GM18517 (cell line): ENCODE measurements around the gene SAMD9.
"Not testable (repeated sequence)": the region's sequence is repeated elsewhere in the genome, so short reads cannot be mapped to it uniquely, and the experiment has no call there.

Source experiments
- ATAC-seq: cut with Tn5 transposase; IDR thresholded peaks from one replicate; pipeline ENCODE4 v1.9.1; 2021; ENCODE audit warnings: mild to moderate bottlenecking, moderate library complexity; ENCODE audit not compliant: unreplicated experiment

SAMD9 gene

DNA sequence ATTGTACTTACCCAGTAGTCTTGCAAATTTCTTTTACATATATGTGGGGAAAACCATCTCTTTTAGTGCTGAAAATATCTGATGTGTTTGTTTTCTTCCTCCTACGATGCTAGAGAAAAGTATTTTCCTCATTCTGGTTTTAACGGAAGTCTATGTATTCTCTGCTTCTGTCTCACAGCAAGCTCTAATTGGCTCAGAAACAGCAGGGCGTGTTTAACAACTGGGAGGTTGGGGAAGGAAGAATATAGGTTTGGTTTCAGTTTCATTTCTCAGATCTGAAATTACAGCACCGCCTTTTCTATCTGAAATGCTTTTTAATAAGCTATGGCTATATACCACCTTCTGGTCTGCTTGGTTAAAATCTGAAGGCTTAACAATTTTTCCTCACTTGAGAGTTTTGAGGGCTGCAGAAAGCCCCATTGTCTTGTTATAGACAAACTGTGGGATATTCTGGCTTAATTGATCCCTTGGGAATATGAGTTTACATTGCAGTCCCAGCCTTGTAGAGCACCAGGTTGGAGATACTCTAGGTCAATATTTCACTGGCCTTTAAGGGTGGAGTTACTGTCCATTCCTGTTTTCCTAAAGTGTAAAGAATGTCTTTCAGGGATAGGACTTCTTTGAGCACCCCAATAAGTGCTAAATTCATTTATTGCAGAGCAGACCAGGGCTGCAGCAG is at the start of gene SAMD9:
Gene SAMD9, minus strand, starts transcription at position 128 of the 679 bp plus-strand sequence. CDS start 11,882 bp downstream, outside the sequence.
- peak; percentile 100 for ATAC-seq

DNA sequence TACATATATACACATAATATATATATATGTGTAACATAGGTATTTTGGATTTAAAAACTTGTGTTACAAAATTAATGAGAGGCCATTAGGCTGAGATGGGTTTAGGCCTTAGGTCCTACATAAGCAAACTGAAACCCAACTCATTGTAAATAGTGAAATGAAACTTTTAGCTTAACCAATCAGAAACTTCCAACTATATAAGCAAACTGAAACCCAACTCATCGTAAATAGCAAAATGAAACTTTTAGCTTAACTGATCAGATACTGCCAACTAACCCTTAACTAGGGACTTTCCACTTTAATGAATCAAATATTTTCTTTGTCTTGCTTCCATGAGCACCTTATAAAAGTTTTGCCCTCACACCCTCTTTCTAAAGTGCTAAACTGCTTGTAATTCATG is 47.7 kb upstream of the SAMD9 start:
- peak; percentile 100 for ATAC-seq

DNA sequence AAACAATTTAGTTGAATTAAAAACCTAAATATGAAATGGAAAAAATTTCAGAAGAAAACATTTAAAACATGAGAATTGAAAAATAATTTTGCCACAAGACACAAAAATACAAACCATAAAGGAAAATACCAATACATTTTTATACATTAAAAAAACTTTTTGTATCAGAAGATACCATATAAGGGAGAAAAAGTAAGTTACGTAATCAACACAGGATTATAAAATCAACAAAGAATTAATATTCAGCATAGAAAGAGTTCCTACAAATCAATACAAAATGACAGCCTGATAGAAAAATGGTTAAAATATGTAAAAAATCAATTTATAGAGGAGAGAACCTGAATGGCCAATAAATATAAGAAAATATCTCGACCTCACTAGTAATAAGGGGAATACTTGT is 47.0 kb upstream of the SAMD9 start:
- ATAC-seq, result no peak

DNA sequence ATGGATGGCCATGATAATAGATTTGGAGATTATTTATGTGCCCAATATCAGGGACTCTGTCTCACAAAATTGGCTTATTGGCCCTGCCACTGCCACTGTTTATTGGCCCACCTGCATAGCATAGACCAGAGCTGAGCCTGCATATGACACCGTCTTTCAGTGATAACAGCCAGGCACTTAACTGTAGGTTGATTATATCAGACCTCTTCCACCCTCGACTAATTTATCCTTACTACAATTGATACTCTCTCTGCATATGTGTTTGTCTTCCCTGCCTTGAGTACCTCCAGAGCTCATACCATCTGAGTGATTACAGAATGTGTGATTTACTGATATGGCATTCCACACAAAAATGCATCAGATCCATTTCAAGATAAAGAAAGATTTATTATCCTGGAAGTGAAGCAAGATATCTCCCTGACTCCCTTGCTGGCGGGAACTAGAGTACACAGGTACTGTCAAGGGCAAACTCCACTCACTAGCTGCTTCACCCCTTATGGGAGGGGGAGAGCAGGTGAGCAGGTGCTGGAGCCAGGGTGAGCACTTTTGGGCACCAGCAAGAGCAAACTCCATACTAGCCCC is 43.5 kb upstream of the SAMD9 start:
- no peak for ATAC-seq

DNA sequence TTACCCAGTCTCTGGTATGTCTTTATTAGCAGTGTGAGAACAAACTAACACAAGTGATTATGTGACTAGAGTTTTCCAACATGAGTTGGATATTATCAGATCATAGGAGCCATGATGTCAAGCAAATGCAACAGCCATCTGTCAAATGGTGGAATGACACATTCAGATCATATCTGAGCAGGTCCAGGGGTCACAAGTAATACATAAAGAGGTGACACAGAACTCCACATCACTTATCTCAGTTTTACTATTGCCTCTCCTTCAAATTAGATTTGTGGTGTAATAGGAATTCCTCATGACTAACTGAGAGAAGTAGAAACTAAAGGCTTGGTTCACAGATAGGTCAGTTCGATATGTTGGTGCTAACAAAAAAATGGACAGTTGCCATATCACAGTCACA is 42.6 kb upstream of the SAMD9 start:
- ATAC-seq, result no peak

DNA sequence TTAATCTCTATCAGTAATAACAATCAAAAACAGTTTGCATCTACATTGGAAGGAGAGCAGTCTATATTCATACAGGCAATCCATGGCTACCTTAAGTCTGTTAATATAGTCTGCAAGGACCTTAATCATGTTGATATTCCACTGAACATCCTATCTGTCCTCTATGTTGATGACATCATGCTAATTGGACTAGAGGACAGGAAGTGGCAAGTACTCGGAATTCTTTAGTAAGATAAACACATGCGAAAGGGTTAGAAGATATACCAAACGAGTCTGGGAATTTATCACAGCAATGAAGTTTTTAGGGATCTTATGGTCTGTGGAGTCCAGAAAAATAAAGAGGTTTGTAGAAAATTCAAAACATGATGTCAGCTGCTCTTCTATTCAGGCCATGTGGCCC is 41.7 kb upstream of the SAMD9 start:
- no peak for ATAC-seq

DNA sequence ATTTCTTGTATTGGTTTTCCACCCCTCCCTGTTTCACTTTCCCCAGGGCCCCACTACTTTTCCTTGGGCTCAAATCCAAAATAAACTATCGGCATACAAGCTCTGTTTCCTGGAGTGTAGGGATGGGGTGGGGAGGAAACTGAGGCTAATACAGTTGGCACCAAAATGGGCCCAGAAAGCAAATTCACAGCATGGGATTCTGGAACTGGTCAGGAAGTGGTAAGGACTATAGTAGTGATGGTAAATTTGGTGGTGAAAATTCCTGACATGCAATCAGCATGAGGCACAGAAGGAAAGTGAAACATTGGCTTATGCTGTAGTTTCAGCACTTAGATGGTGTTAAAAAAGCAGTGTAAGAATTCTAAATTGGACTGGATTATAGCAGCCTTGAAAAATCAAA is 39.1 kb upstream of the SAMD9 start:
- ATAC-seq, result no peak

DNA sequence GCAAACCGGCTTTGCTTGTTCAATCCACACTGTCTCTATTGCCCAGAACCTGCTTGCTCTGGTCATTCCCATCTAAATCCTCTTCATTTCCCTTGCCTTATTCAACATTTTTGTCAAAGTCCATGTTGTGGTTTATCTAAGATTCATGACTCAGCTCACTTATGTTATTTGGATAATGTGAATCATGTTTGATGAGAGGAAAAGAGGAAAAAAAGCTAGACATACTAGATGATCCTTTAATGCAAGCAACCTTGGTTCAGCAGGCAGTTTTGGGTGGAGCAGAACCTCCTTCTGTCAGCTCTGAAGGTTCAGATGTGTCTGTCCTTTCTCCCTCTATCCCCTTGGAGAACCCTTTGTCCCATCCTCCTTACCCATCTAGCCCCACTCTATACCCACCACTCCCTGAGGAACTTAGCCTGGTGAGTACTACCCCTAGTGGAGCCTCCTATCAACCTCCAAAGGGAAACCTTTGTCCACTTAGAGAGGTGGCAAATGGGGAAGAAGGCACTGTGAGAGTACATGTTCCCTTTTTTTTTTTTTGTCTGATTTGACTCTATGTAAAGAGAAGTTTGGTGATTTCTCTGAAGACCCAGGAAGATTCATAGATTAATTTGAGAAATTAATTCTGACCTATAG is 32.5 kb upstream of the SAMD9 start:
- ATAC-seq, result no peak

DNA sequence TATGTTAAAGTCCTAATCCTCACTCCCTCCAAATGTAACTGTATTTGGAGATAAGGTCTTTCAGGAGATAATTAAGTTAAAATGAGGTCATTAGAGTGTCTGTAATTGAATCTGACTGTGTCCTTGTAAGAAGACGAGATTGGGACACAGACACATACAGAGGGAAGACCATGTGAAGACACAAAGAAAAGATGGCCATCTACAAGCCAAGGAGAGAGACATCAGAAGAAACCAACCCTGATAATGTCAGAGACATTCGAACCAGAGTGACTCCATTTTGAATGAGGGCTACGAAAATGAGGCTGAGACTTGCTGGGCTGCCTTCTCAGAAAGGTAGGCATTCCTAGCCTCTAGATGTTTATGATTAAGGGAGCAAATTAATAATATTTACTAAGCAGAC is 30.9 kb upstream of the SAMD9 start:
- ATAC-seq, result no peak

DNA sequence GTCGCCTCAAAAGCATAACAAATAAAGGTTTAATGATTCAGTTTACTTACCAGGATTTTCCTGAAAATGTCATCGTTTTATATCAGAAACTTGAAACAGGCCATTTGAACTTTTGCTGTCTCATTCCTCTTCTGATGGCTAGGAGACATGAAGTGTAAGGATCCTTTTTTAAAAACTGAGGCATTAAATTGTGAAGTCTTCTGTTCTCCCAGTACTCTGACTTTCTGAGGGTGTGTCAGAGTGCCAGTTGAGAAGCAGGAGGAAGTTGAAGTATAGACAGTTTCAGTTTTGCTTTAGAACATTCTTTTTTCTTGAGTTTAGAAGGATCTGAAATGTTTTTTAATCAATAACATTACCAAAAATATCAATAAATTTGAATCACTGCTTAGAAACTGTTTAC is 30.4 kb upstream of the SAMD9 start, which contains the start of gene SAMD9L:
Gene SAMD9L, minus strand, starts transcription at position 242 of the 400 bp plus-strand sequence. CDS start 12,414 bp downstream, outside the sequence.
- ATAC-seq, result peak; percentile 77

DNA sequence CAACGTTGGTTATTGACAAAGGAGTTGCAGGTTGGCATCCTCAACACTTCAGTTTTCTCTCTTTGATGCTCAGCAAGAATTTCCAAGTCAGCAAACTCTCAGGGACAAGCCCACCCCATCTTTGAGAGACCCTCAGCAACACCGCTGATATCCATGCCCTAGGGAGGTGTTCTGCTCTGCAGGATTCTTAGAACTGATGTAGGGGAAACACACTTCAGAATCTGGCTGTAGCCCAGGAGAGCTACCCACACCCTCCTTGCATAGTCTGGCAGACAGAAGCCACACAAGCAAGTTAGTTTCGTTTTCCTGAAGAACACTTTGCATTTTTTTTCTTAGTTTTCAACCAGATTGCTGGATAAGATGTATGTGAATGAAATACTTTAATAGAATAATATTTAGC is 29.6 kb upstream of the SAMD9 start:
- ATAC-seq, result peak; percentile 75

DNA sequence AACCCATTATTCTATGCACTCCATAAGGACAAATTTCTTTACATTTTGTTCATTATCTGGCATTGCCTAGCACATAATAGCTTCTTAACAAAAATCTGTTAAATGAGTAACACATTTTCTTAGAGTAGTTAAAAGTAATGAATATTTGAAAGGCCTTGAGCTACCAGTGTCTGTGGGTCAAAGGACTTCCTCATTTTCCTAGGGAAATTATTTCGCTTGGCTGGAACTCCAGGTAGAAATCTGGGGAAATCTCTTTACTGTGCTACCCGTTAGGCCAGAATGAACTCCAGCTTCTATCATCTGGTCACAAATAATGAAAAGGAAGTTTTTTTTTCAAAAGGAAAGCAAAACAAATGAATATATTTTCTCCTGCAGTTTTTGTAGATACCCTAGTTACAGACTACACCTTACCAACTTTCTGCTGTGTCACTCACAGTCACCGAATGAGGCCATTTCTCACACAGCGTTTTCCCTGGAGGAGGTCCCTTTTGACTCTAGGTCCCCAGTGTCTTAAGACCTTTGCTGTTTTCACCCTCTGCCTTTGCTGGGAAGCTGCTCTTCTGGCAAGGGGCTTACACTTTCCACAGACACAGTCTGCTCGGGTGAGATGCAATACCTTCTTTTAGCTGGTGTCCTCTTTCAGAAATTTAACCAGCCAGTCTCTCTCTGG is 28.8 kb upstream of the SAMD9 start:
- ATAC-seq, result peak; percentile 33

DNA sequence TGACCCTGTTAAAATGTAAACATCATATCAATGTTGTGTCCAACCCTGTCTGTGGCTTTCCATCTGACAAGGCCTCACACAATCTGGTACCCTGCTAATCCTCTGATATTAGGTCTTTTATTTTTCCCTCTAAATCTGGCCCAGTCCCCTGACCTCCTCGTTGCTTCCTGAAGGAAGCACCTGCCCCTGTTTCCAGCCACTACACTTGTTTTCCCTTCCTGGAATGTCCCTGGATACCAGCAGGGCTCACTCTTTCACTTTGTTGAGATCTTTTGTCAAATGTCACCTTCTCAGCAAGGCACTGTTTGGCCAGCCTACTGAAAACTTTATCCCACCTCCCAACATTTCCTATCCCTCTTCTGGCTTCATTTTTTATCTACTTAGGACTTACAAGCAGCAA is 28.3 kb upstream of the SAMD9 start:
- no peak for ATAC-seq

DNA sequence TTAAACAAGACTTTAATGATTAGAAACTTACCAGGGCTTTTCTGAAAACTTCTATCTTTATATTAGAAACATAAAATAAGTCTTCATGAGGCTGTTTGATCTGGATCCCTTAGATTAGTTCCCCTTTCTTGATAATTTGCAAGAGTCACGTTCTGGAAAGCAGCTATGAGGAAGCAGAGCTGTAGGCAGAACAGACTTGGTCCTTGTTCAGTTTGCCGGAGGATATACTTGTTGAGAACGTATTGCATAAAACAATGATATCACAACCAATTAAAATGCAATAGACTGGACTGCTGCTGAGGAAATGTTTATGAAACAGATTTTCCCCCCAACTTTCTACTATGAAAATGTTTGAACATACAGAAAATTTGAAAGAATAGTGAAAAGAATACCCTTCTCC is 27.6 kb upstream of the SAMD9 start:
- ATAC-seq, result no peak

DNA sequence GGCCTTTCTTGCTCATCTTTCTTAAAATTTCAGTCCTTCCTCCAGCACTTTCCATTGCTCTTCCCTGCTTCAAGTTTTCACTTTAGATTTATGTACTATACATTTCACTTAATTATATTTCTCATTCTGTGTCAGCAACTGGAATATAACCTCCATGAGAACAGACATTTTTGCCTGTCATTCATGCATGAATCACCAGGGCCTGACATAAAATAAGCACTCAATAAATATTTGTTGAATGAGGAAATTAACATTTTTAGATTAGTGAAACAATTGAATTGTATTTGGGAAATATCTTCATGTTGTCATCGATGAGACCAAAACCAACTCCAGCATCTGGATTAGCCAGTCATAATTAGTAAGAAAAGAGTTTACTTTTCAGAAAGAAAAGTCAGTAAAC is 24.3 kb upstream of the SAMD9 start:
- no peak for ATAC-seq

DNA sequence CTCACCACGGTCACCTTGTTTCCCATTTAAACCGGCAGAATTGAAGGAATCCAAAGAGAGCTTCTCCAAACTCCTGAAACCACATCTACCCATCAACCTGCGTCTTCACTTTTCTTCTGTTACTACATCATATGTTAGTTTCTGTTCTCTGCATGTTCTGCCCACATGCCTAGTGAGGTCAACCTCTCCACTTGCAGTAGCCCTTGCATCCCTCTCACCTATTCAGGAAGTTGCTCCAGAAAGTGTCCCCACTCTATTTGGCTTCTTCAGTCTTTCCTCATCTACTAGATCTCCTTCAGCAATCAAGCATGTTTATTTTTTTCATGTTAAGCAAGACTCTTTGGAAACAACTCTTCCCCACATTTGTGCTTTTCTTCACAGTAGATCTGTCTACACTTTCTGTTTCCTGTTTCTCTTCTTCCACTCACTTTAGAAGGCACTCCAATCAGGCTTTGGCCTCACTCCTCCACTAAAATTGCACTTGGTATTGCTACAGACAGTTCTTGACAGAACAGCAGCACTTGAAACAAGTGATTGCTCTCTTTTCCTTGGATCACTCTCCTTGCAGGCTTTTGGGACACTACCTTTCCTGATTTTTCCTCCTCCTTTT is 22.9 kb upstream of the SAMD9 start:
- ATAC-seq, result no peak

DNA sequence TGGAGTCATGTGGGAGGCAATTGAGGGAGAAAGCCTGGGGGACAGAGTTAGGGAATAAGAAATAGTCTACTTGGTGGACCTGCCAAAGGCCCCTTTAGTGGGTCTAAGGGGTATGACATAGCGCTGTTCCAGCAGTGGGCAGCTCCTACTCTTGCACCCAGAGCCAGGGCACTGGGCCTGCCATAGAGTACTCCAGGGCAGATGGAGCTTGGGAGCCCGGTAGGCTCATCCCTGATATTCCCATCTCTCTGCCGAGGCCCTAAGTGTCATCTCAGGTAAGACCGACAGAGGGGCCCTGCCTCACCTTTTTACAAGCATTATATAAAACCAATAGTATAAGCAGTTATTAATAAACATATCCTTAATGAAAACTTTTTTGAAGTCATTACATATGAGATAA is 20.8 kb upstream of the SAMD9 start:
- ATAC-seq, result no peak

DNA sequence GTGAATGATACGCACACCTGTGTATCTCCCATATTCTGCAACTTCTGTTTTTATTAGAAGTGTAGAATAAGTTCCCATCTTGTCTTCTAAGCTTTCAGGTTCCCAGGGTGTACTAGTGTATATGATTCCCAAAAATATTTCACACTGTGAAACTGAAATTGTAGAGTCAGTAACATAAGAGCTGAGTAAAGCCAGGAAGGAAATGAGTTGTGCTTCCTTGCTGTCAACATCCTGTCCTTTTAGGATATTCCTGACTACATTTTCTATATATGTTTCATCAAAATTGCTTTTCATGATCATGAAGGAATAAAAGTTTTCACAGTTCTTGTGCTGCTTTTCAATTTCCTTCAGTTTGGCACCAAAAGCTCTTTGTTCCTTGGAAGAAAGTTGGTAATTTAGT is 15.2 kb upstream of the SAMD9 start:
- ATAC-seq, result no peak

DNA sequence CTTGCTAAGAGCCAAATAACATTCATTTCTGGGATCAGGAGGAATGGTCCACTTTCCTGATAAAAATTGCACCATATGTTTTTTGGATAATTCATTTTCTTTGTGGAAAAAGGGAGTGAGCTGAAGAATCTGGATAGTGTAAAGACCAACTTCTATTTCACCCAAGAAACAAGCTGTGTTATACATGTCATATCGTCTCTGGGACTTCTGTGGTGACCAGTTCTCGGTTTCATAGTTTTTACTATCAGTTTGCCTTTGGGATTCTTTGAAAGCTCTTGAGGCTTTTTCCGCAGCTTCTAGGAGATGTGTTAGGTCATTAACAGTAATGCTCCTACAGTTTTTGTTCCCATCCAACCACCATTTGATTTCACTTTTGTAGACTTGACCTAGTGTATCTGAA is 14.4 kb upstream of the SAMD9 start:
- ATAC-seq, result no peak

DNA sequence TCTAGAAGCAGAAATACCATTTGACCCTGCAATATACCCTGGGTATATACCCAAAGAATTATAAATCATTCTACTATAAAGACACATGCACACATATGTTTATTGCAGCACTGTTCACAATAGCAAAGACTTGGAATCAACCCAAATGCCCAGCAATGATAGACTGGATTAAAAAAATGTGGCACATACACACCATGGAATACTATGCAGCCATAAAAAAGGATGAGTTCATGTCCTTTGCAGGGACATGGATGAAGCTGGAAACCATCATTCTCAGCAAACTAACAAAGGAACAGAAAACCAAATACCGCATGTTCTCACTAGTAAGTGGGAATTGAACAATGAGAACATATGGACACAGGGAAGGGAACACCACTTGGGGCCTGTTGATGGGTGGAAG is 9.2 kb upstream of the SAMD9 start:
- not testable (repeated sequence) for ATAC-seq

DNA sequence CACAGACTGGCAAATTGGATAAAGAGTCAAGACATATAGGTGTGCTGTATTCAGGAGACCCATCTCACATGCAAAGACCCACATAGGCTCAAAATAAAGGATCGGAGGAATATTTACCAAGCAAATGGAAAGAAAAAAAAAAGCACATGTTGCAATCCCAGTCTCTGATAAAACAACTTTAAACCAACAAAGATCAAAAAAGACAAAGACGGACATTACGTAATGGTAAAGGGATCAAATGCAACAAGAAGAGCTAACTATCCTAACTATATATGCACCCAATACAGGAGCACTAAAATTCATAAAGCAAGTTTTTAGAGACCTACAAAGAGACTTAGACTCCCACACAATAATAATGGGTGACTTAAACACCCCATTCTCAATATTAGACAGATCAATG is 5.8 kb upstream of the SAMD9 start:
- not testable (repeated sequence) for ATAC-seq
